AG04450 (cell line): ENCODE results near the gene TSEN34. TPM values are rescaled to one million over a fixed set of nuclear protein-coding genes. Genes with fewer than 3 reads are reported as not detected.
"Not testable (repeated sequence)": the region's sequence is repeated elsewhere in the genome, so short reads cannot be mapped to it uniquely, and the experiment has no call there.

ENCODE experiments used
- CTCF ChIA-PET: fragments of 300-600, 350-600 bp; formaldehyde crosslinking; extraction: SDS; loops from one replicate; lab custom pipeline; 2022; ENCODE audit warnings: antibody characterized with exemption, inconsistent platforms; lab: Charles Lee
- POLR2A ChIA-PET: fragments of 350-600 bp; formaldehyde crosslinking; extraction: SDS; loops from one replicate; lab custom pipeline; 2021; ENCODE audit warnings: antibody characterized with exemption, inconsistent platforms; lab: Yijun Ruan, JAX
- DNase-seq: peaks from one replicate; pipeline ENCODE4 v3.0.0-alpha.2; 2011; ENCODE audit warnings: low read depth, low spot score
- H3K27ac ChIP-seq: one replicate; pipeline ENCODE4 v1.5.1; 2012; ENCODE audit warnings: low read depth, low read length, control low read depth
- H3K27me3 ChIP-seq: one replicate; pipeline ENCODE4 v1.6.0; 2012; ENCODE audit warnings: low read length; ENCODE audit not compliant: control insufficient read depth, insufficient read depth
- H3K4me3 ChIP-seq: 2 replicates; pipeline ENCODE4 v1.5.1; 2011; ENCODE audit warnings: mild to moderate bottlenecking, low read depth, low read length, control low read depth
- H3K9me3 ChIP-seq: 2 replicates; pipeline ENCODE4 v1.5.1; 2012; ENCODE audit warnings: low read length; ENCODE audit not compliant: control insufficient read depth, insufficient read depth
- polyA plus RNA-seq: library from polyadenylated mRNA; depleted of rRNA; stranded (reverse); fragments of >200 nt; gene quantifications from 2 replicates; pipeline ENCODE4 v1.2.3, GENCODE V29; 2011
- TF ChIP-seq, protein P1 (sequence below): IDR thresholded peaks from 2 replicates; pipeline ENCODE4 v1.5.1; 2011; ENCODE audit warnings: low read depth, low read length, control low read depth, inconsistent platforms

Gene TSEN34
- polyA plus RNA-seq, 1 experiment: 32.4 TPM

GRCh38 chr19:54203151-54203611 lies 12.1 kb downstream of the TSEN34 start:
- DNase-seq: no peak
- Histone ChIP-seq H3K4me3 (peak overlapping the region; percentile 94), H3K27ac (no peak overlapping the region), H3K27me3 (no peaks in the 10 kb centered on the region), H3K9me3 (no peaks in the 10 kb centered on the region)
- ChIA-PET POLR2A (interaction anchor here (4.1 kb wide), 1 partner anchor 12 kb away, joined by 50 read pairs; the partner anchor contains the start of gene TSEN34), CTCF (interaction anchor here (1.5 kb wide), 1 partner anchor 14 kb away, joined by 3 read pairs; the partner anchor contains the start of gene MBOAT7)
- TF ChIP-seq, protein P1, sequence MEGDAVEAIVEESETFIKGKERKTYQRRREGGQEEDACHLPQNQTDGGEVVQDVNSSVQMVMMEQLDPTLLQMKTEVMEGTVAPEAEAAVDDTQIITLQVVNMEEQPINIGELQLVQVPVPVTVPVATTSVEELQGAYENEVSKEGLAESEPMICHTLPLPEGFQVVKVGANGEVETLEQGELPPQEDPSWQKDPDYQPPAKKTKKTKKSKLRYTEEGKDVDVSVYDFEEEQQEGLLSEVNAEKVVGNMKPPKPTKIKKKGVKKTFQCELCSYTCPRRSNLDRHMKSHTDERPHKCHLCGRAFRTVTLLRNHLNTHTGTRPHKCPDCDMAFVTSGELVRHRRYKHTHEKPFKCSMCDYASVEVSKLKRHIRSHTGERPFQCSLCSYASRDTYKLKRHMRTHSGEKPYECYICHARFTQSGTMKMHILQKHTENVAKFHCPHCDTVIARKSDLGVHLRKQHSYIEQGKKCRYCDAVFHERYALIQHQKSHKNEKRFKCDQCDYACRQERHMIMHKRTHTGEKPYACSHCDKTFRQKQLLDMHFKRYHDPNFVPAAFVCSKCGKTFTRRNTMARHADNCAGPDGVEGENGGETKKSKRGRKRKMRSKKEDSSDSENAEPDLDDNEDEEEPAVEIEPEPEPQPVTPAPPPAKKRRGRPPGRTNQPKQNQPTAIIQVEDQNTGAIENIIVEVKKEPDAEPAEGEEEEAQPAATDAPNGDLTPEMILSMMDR: no peak

GRCh38 chr19:54204767-54205468 lies 13.8 kb downstream of the TSEN34 start:
- Histone ChIP-seq H3K4me3 (no peak overlapping the region), H3K27ac (no peak overlapping the region), H3K27me3 (no peaks in the 10 kb centered on the region), H3K9me3 (no peaks in the 10 kb centered on the region; the same call in 1 of the 2 replicates)
- DNase-seq: no peak
- POLR2A ChIA-PET: interaction anchor here (1.2 to 4.9 kb wide), 3 partner anchors 14 to 68 kb away, joined by 3 to 24 read pairs (median 4); partner anchors contain the start of genes MBOAT7 and TSEN34
- TF ChIP-seq, protein P1: no peak
- CTCF ChIA-PET: interaction anchor here (1.2 kb wide), 1 partner anchor 36 kb away, joined by 4 read pairs; no protein-coding TSS in a partner anchor

DNA sequence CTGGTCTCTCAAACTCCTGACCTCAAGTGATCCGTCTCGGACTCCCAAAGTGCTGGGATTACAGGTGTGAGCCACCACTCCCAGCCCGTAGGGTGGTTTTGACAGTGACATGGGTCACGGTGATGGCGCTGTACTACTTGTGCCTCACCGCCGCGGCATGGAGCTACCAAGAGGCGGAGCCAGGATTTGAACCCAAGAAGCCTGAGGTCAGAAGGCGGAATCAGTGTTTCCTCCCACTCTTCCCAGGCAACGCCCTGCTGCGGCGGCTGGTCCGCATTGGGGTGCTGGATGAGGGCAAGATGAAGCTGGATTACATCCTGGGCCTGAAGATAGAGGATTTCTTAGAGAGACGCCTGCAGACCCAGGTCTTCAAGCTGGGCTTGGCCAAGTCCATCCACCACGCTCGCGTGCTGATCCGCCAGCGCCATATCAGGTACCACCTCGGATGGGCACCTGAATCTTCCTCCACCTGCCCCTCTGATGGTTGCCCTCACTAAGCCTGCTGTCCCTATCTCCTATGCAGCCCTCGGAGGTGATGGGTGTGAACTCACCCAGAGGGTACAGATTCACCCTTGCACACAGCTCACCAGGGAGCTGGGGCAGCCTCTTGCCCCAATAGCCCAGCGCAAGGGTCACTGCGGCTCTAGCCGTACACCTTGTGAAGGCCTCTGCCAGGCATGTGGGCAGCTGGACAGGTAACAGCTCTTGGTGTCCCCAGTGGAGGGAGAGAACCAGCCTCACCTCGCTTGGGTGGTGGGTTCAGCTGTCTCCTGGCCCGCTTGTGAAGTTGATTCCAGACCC lies 15.1 kb downstream of the TSEN34 start:
- no peak for DNase-seq
- TF ChIP-seq, protein P1: no peak
- Histone ChIP-seq H3K27ac (no peak overlapping the region), H3K9me3 (no peaks in the 10 kb centered on the region; the same call in 1 of the 2 replicates), H3K27me3 (no peaks in the 10 kb centered on the region), H3K4me3 (no peak overlapping the region)
- ChIA-PET POLR2A (interaction anchor here (1.2 to 4.9 kb wide), 2 partner anchors 15 to 69 kb away, joined by 4 to 24 read pairs; partner anchors contain the start of gene TSEN34), CTCF (no interaction called here)

DNA sequence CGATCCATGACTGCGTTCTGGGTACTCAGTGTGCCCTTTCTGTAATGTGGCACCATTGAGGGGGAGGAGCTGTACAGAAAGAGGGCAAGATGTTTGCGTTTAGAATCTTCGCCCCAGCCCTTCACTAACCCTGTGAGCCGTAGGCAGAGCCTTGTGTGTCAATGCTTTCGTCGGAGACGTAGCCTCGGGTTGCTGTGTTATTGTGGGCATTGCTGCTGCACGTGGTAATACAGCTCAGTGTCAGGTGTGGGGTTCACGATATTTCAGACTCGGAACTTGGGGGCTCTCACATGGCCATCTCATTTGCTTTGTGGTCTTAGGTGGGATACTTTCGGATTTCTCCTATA lies 15.7 kb downstream of the TSEN34 start:
- Histone ChIP-seq H3K4me3 (no peak overlapping the region), H3K27me3 (no peaks in the 10 kb centered on the region), H3K27ac (peak overlapping the region; percentile 31), H3K9me3 (no peaks in the 10 kb centered on the region; the same call in 1 of the 2 replicates)
- ChIA-PET CTCF (no interaction called here), POLR2A (interaction anchor here (4.9 kb wide), 1 partner anchor 16 kb away, joined by 24 read pairs; the partner anchor contains the start of gene TSEN34)
- DNase-seq: no peak
- TF ChIP-seq, protein P1: no peak

GRCh38 chr19:54207193-54207592 lies 16.1 kb downstream of the TSEN34 start:
- H3K9me3 ChIP-seq, DNase-seq, CTCF ChIA-PET, H3K27me3 ChIP-seq, H3K4me3 ChIP-seq: not testable (repeated sequence)
- POLR2A ChIA-PET: interaction anchor here (4.9 kb wide), 1 partner anchor 16 kb away, joined by 24 read pairs; the partner anchor contains the start of gene TSEN34
- peak overlapping the region; percentile 31 for H3K27ac ChIP-seq
